Measurements from ENCODE around the gene RAPGEF4. TPM values are rescaled to one million over a fixed set of nuclear protein-coding genes. Genes with fewer than 3 reads are reported as not detected.

The RAPGEF4 gene
- total and polyA plus RNA-seq, 2 donors (not counting 1 experiment from before 2014, with no cell fraction given) = 0.22 to 0.30 TPM

DNA sequence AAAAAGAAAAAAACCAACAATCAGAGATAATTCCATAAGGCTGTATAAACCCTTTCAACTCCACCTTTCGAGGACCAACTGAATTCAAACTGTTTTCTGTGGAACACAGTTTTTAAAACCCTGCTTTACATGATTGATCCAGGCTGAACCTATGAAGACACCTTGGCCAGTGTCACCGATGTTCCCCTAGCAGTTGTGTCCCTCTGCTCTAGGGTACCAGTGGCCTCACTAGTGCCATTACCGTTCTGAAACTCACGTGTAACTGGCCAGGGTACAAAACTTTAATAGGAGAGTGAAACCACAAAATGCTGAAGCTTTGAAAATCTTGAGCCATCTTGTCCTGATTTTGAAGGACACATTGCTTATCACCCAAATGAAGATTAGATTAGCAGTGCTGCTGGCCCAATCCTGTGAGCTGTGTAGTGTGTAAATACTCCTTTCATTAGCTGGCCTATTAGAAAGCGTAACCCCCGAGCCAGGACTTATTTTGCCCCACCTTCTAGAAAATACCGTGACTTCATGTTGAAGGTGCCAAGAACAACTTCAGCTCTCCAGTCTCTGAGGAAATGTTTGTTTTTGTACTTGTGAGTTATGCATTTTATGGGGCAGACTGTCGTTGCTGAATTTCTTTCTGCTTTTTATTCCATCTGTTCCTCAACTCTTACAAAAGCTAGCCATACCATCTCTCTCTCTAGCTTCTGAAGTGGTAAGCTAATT, 192.2 kb downstream of the RAPGEF4 start:
- 91% methylated on average over 4 of the region's 8 CpGs for WGBS (ENCODE audit: insufficient coverage)
- H3K4me3 ChIP-seq (ENCODE audit: control extremely low read depth in 1 of 5, extremely low read depth in 1 of 5, insufficient read depth in 1 of 5, low read depth in 2 of 5, low read length in 4 of 5) = no peak overlapping the region
- H3K4me1 Mint-ChIP-seq = peaks cover 2% of the 10 kb centered on the region
- DNase-seq (no peak), ATAC-seq (ENCODE audit: low read depth) (no peak)
- ChIA-PET POLR2A (no interaction called here), CTCF (interaction anchor here (0.8 to 1.3 kb wide), 2 partner anchors 12 to 121 kb away, joined by 3 read pairs; no protein-coding TSS in a partner anchor)
- H3K9me3 Mint-ChIP-seq (ENCODE audit: insufficient read depth) = no peaks in the 10 kb centered on the region
- no peaks in the 10 kb centered on the region for H3K79me2 ChIP-seq (ENCODE audit: control insufficient read depth, insufficient read depth, low read length)
- no peak overlapping the region for H3K4me3 Mint-ChIP-seq
- peaks cover 26% of the 10 kb centered on the region for H3K27me3 Mint-ChIP-seq
- no peak for TF ChIP-seq EZH2 (IDR thresholded peaks at IDR 0.05; ENCODE audit: borderline replicate concordance, insufficient read depth, low read depth, low read length, poor library complexity, severe bottlenecking)
- TF ChIP-seq, protein P1, sequence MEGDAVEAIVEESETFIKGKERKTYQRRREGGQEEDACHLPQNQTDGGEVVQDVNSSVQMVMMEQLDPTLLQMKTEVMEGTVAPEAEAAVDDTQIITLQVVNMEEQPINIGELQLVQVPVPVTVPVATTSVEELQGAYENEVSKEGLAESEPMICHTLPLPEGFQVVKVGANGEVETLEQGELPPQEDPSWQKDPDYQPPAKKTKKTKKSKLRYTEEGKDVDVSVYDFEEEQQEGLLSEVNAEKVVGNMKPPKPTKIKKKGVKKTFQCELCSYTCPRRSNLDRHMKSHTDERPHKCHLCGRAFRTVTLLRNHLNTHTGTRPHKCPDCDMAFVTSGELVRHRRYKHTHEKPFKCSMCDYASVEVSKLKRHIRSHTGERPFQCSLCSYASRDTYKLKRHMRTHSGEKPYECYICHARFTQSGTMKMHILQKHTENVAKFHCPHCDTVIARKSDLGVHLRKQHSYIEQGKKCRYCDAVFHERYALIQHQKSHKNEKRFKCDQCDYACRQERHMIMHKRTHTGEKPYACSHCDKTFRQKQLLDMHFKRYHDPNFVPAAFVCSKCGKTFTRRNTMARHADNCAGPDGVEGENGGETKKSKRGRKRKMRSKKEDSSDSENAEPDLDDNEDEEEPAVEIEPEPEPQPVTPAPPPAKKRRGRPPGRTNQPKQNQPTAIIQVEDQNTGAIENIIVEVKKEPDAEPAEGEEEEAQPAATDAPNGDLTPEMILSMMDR (IDR thresholded peaks at IDR 0.05) = no peak
- H3K9ac ChIP-seq (ENCODE audit: low read length) = no peak overlapping the region
- intact Hi-C loops (cut with micrococcal nuclease) = loop anchor here (5.0 kb wide), 1 partner anchor 1355 kb away; no protein-coding TSS in a partner anchor
- no peak overlapping the region for H3K27ac Mint-ChIP-seq
- H2AFZ ChIP-seq (ENCODE audit: insufficient read depth, low read depth, low read length, poor library complexity, severe bottlenecking) = no peak overlapping the region
- no peak overlapping the region for H3K4me2 ChIP-seq (replicated peaks; ENCODE audit: low read depth, low read length, poor library complexity, severe bottlenecking)
- H4K20me1 ChIP-seq (ENCODE audit: control insufficient read depth, insufficient read depth, low read length, poor library complexity, severe bottlenecking) = no peaks in the 10 kb centered on the region
- H3K4me1 ChIP-seq (ENCODE audit: control insufficient read depth in 2 of 2, insufficient read depth in 2 of 2, low read length in 2 of 2) = no peaks in the 10 kb centered on the region
- peaks cover 0 to 5% (median 3%) of the 10 kb centered on the region in 4 experiments for H3K27me3 ChIP-seq (replicated peaks in 1 of 4; ENCODE audit: control extremely low read depth in 1 of 4, control insufficient read depth in 3 of 4, insufficient read depth in 4 of 4, low read length in 3 of 4)
- H3K27ac ChIP-seq (ENCODE audit: low read length in 2 of 2) = no peak overlapping the region
- H3K9me3 ChIP-seq (ENCODE audit: control extremely low read depth in 1 of 3, control insufficient read depth in 2 of 3, insufficient read depth in 1 of 3, low read length in 2 of 3) = peaks cover 0 to 6% (median 0%) of the 10 kb centered on the region in 3 donors
- H3K36me3 ChIP-seq (replicated peaks in 1 of 2; ENCODE audit: control extremely low read depth in 1 of 2, control insufficient read depth in 1 of 2, extremely low read depth in 1 of 2, insufficient read depth in 2 of 2, low read length in 1 of 2) = no peaks in the 10 kb centered on the region

DNA sequence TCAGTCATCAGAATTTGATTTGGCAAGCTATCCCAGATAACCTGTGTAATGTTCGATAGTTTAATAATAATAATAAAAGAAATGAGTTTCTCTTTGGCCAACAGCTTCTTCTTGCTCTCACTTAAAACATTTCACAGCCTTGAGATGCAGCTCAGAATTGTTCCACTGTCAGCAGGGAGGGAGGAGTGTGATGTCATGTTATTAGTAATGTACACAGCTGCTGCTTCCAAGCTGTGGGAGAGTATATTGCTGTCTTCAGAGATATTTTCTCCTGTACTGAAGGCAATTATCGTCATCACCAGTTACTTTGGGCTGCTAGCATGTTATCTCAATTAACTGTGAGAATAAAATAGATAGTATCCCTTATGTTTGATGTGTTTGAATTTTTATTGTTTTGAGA, 193.1 kb downstream of the RAPGEF4 start:
- Histone ChIP-seq H3K9me3 (ENCODE audit: control extremely low read depth in 1 of 3, control insufficient read depth in 2 of 3, insufficient read depth in 1 of 3, low read length in 2 of 3) (no peaks in the 10 kb centered on the region), H4K20me1 (ENCODE audit: control insufficient read depth, insufficient read depth, low read length, poor library complexity, severe bottlenecking) (no peaks in the 10 kb centered on the region), H3K79me2 (ENCODE audit: control insufficient read depth, insufficient read depth, low read length) (no peaks in the 10 kb centered on the region), H3K27me3 (replicated peaks in 1 of 4; ENCODE audit: control extremely low read depth in 1 of 4, control insufficient read depth in 3 of 4, insufficient read depth in 4 of 4, low read length in 3 of 4) (peaks cover 0 to 5% (median 3%) of the 10 kb centered on the region in 4 experiments), H3K4me1 (ENCODE audit: control insufficient read depth in 2 of 2, insufficient read depth in 2 of 2, low read length in 2 of 2) (no peaks in the 10 kb centered on the region), H3K27ac (ENCODE audit: low read length in 2 of 2) (no peak overlapping the region), H3K4me3 (ENCODE audit: control extremely low read depth in 1 of 5, extremely low read depth in 1 of 5, insufficient read depth in 1 of 5, low read depth in 2 of 5, low read length in 4 of 5) (no peak overlapping the region), H2AFZ (ENCODE audit: insufficient read depth, low read depth, low read length, poor library complexity, severe bottlenecking) (no peak overlapping the region), H3K36me3 (replicated peaks in 1 of 2; ENCODE audit: control extremely low read depth in 1 of 2, control insufficient read depth in 1 of 2, extremely low read depth in 1 of 2, insufficient read depth in 2 of 2, low read length in 1 of 2) (no peaks in the 10 kb centered on the region), H3K4me2 (replicated peaks; ENCODE audit: low read depth, low read length, poor library complexity, severe bottlenecking) (no peak overlapping the region), H3K9ac (ENCODE audit: low read length) (no peak overlapping the region)
- no CpG with 5 or more reads among the region's 2 CpGs for WGBS (ENCODE audit: insufficient coverage)
- ChIA-PET CTCF (interaction anchor here (1.3 kb wide), 1 partner anchor 13 kb away, joined by 3 read pairs; no protein-coding TSS in a partner anchor), POLR2A (no interaction called here)
- H3K4me3 Mint-ChIP-seq = no peak overlapping the region
- ATAC-seq (ENCODE audit: low read depth) (no peak), DNase-seq (no peak)
- TF ChIP-seq, protein P1 (IDR thresholded peaks at IDR 0.05) = no peak
- no peak for TF ChIP-seq EZH2 (IDR thresholded peaks at IDR 0.05; ENCODE audit: borderline replicate concordance, insufficient read depth, low read depth, low read length, poor library complexity, severe bottlenecking)
- H3K9me3 Mint-ChIP-seq (ENCODE audit: insufficient read depth) = no peaks in the 10 kb centered on the region
- H3K4me1 Mint-ChIP-seq = peaks cover 2% of the 10 kb centered on the region
- H3K27ac Mint-ChIP-seq = no peak overlapping the region
- intact Hi-C loops (cut with micrococcal nuclease) = loop anchor here (5.0 kb wide), 1 partner anchor 1356 kb away; no protein-coding TSS in a partner anchor
- peaks cover 30% of the 10 kb centered on the region for H3K27me3 Mint-ChIP-seq

Data from B cell (primary cell).